ENCODE results near the gene NAMPT.
"Not testable (repeated sequence)": the region's sequence is repeated elsewhere in the genome, so short reads cannot be mapped to it uniquely, and the experiment has no call there.

NAMPT gene

GRCh38 chr7:106284714-106285050 is at the start of gene NAMPT:
TSS of gene NAMPT (minus strand) at chr7:106284983. CDS start at chr7:106284884, 99 bp downstream.
- no peak for DNase-seq (ENCODE audit: low spot score)

GRCh38 chr7:106332201-106332600 is 47.4 kb upstream of the NAMPT start:
- no peak for DNase-seq (ENCODE audit: low spot score)

GRCh38 chr7:106331441-106332175 is 46.8 kb upstream of the NAMPT start:
- no peak for DNase-seq (ENCODE audit: low spot score)

GRCh38 chr7:106329971-106330733 is 45.4 kb upstream of the NAMPT start:
- DNase-seq (ENCODE audit: low spot score) = no peak

GRCh38 chr7:106329408-106329807 is 44.6 kb upstream of the NAMPT start:
- no peak for DNase-seq (ENCODE audit: low spot score)

- DNase-seq (ENCODE audit: low spot score) = no peak
These were observed 43.0 kb upstream of the NAMPT start for GRCh38 chr7:106327538-106328481.

- no peak for DNase-seq (ENCODE audit: low spot score)
These were observed 42.1 kb upstream of the NAMPT start for GRCh38 chr7:106326594-106327537.

GRCh38 chr7:106324509-106324908 is 39.7 kb upstream of the NAMPT start:
- DNase-seq (ENCODE audit: low spot score) = not testable (repeated sequence)

GRCh38 chr7:106320254-106320770 is 35.5 kb upstream of the NAMPT start:
- not testable (repeated sequence) for DNase-seq (ENCODE audit: low spot score)

GRCh38 chr7:106318482-106318881 is 33.7 kb upstream of the NAMPT start:
- DNase-seq (ENCODE audit: low spot score) = no peak

- no peak for DNase-seq (ENCODE audit: low spot score)
These were observed 33.2 kb upstream of the NAMPT start for GRCh38 chr7:106317971-106318370.

- no peak for DNase-seq (ENCODE audit: low spot score)
These were observed 32.2 kb upstream of the NAMPT start for GRCh38 chr7:106316947-106317346.

- no peak for DNase-seq (ENCODE audit: low spot score)
These were observed 30.1 kb upstream of the NAMPT start for GRCh38 chr7:106314875-106315274.

GRCh38 chr7:106313966-106314365 is 29.2 kb upstream of the NAMPT start:
- DNase-seq (ENCODE audit: low spot score) = no peak

GRCh38 chr7:106313456-106313901 is 28.7 kb upstream of the NAMPT start:
- DNase-seq (ENCODE audit: low spot score) = peak; percentile 70

GRCh38 chr7:106312906-106313305 is 28.1 kb upstream of the NAMPT start:
- DNase-seq (ENCODE audit: low spot score) = no peak

GRCh38 chr7:106312099-106312871 is 27.5 kb upstream of the NAMPT start:
- no peak for DNase-seq (ENCODE audit: low spot score)

GRCh38 chr7:106309362-106309761 is 24.6 kb upstream of the NAMPT start:
- no peak for DNase-seq (ENCODE audit: low spot score)

GRCh38 chr7:106306256-106306655 is 21.5 kb upstream of the NAMPT start:
- no peak for DNase-seq (ENCODE audit: low spot score)

GRCh38 chr7:106305732-106306131 is 20.9 kb upstream of the NAMPT start:
- DNase-seq (ENCODE audit: low spot score) = no peak
